Stimulated activated CD8-positive, alpha-beta memory T cell treated with anti-CD3 and anti-CD28 coated beads, Interleukin-7, amount 100 ng/mL, for 1 hour (primary cell): ENCODE measurements around the gene ASGR2.
"Not testable (repeated sequence)": the region's sequence is repeated elsewhere in the genome, so short reads cannot be mapped to it uniquely, and the experiment has no call there.

ENCODE experiments used
- DNase-seq, 2 donors: peaks; one replicate each; pipeline ENCODE4 v3.0.0-alpha.2; 2020; ENCODE audit warnings: low read depth in 2 of 2

The ASGR2 gene

GRCh38 chr17:7114241-7114874 is at the start of gene ASGR2:
Gene ASGR2 (minus strand): TSS chr17:7114822. CDS start chr17:7114240, 582 bp downstream.
- no peak for DNase-seq

GRCh38 chr17:7159571-7159970 is 44.9 kb upstream of the ASGR2 start:
- DNase-seq, result not testable (repeated sequence)

- not testable (repeated sequence) for DNase-seq
Observed at GRCh38 chr17:7158424-7158823, 43.8 kb upstream of the ASGR2 start.

GRCh38 chr17:7156342-7156940 is 41.8 kb upstream of the ASGR2 start:
- no peak for DNase-seq

GRCh38 chr17:7147772-7148171 is 33.1 kb upstream of the ASGR2 start:
- DNase-seq, result no peak

GRCh38 chr17:7146115-7146514 is 31.5 kb upstream of the ASGR2 start:
- no peak for DNase-seq

- no peak for DNase-seq
Observed at GRCh38 chr17:7144213-7144612, 29.6 kb upstream of the ASGR2 start.

- DNase-seq, result no peak
Observed at GRCh38 chr17:7141824-7142223, 27.2 kb upstream of the ASGR2 start.

GRCh38 chr17:7139400-7139799 is 24.8 kb upstream of the ASGR2 start:
- DNase-seq, result no peak

- DNase-seq, result no peak
Observed at GRCh38 chr17:7138800-7139381, 24.3 kb upstream of the ASGR2 start.

GRCh38 chr17:7137171-7137943 is 22.7 kb upstream of the ASGR2 start:
- DNase-seq, result no peak

- DNase-seq, result peak; percentile 43 to 68
Observed at GRCh38 chr17:7136266-7136877, 21.8 kb upstream of the ASGR2 start.

- no peak for DNase-seq
Observed at GRCh38 chr17:7133916-7134315, 19.3 kb upstream of the ASGR2 start.

GRCh38 chr17:7133424-7133823 is 18.8 kb upstream of the ASGR2 start:
- DNase-seq, result peak in 1 of 2 donors; percentile 10

GRCh38 chr17:7132511-7133094 is 18.0 kb upstream of the ASGR2 start:
- no peak for DNase-seq

GRCh38 chr17:7131423-7131791 is 16.8 kb upstream of the ASGR2 start:
- DNase-seq, result no peak

GRCh38 chr17:7130621-7131422 is 16.2 kb upstream of the ASGR2 start:
- no peak for DNase-seq

- DNase-seq, result no peak
Observed at GRCh38 chr17:7129311-7129710, 14.7 kb upstream of the ASGR2 start.

- no peak for DNase-seq
Observed at GRCh38 chr17:7128160-7128559, 13.5 kb upstream of the ASGR2 start.

- not testable (repeated sequence) for DNase-seq
Observed at GRCh38 chr17:7127501-7127900, 12.9 kb upstream of the ASGR2 start.

- DNase-seq, result not testable (repeated sequence)
Observed at GRCh38 chr17:7126386-7126785, 11.8 kb upstream of the ASGR2 start.
